Retinal pigment epithelial cell (primary cell): Measurements from ENCODE around the gene PRKG1.
"Not testable (repeated sequence)": the region's sequence is repeated elsewhere in the genome, so short reads cannot be mapped to it uniquely, and the experiment has no call there.

Experiments
- DNase-seq: peaks from one replicate; pipeline ENCODE4 v3.0.0-alpha.2; 2010; ENCODE audit warnings: low read depth
- H3K4me3 ChIP-seq: 2 replicates; pipeline ENCODE4 v1.5.1; 2011; ENCODE audit warnings: mild to moderate bottlenecking, low read length, control low read depth, moderate library complexity
- CTCF ChIP-seq: conservative IDR thresholded peaks from 2 replicates; pipeline ENCODE4 v1.5.1; 2011; ENCODE audit warnings: low read depth, low read length, control low read depth, inconsistent platforms

The PRKG1 gene

DNA sequence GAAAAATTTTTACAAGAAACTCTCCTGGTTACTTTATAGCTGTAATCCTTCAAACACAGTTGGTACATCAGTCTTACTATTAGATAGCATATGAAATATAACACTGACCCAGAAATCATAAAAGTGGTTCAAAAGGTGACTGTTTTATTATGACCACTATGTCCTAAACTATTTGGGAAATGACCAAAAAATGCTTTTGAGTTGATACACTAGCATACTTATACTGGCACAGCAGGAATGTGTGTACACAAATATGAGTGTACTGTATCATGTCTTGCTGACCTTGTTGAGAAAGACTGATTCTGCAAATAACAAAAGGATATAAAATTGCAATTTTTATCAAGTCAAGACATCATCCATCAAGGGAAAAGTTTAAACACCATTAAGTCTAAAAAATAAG, 600.8 kb downstream of the PRKG1 start:
- no peak overlapping the region for H3K4me3 ChIP-seq
- no peak for TF ChIP-seq CTCF
- DNase-seq, result no peak

DNA sequence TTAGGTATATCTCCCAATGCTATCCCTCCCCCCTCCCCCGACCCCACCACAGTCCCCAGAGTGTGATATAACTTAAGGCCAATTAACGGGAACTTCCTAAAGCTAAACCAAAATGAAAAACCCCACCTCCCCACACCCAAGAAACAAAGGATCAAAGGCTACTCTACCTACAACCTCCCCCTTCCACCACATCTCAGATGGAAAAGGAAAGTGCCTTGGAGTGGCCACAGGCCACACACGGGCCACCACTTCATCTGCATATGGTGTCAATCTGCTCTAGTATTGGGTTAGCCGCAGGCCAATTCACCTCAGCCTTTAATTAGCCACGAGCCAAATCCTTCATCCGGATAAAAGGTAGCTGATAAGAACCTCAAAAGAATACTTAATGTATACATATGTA, 605.6 kb downstream of the PRKG1 start:
- no peak overlapping the region for H3K4me3 ChIP-seq
- no peak for TF ChIP-seq CTCF
- DNase-seq, result no peak

DNA sequence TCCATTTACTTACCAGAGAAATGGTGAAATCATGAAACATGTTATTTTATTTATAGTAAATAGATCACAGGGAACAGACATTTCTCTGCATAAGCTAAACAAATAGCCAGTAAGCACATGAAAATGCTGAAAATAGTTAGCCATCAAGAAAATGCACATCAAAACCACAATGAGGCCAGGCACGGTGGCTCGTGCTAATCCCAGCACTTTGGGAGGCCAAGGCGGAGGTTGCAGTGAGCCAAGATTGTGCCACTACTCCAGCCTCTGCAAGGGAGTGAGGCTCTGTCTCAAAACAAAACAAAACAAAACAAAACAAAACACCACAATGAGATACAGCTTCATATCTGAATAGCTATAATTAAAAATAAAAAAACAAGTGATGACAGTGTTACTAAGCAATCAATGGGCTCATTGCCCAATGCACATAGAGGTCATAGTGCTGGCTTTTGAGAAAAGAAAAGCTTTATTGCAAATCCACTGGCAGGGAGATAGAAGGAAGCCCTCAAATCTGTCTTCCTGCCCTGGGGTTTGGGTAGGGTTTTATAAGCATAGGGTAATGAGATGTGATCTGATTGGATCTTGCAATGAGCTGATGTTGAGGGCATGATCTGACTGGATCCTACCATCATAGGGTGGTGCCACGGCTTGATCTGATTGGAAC, 608.9 kb downstream of the PRKG1 start:
- TF ChIP-seq CTCF, result no peak

GRCh38 chr10:51685768-51686167, 611.5 kb downstream of the PRKG1 start:
- TF ChIP-seq CTCF, result no peak
- peak; percentile 42 for DNase-seq
- no peak overlapping the region for H3K4me3 ChIP-seq

More for the DNA sequence above, 608.9 kb downstream of the PRKG1 start:
- H3K4me3 ChIP-seq, result no peak overlapping the region
- DNase-seq, result no peak

- TF ChIP-seq CTCF, result no peak
Measured at GRCh38 chr10:51687296-51687695, 613.0 kb downstream of the PRKG1 start.

GRCh38 chr10:51688826-51689225, 614.5 kb downstream of the PRKG1 start:
- not testable (repeated sequence) for DNase-seq, H3K4me3 ChIP-seq

More at GRCh38 chr10:51687296-51687695, 613.0 kb downstream of the PRKG1 start:
- no peak overlapping the region for H3K4me3 ChIP-seq
- DNase-seq, result no peak

DNA sequence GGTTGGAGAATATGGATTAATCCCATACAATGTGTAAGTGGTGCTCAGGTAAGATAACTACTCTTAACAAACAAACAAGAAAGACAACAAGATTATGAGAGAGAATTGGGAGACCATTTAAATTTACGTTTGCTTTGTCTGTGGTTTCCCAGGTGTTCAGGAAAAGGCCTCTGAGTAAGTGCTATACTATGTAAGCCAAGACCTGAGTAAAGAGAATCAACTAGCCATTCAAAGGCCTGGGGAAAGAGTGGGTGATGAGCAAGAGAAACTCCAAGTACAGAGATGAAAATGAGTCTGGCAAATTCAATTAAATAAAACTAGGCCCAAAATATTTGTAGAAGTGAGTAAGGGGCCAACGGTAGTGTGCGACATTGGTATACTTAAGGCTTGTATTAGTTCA, 615.2 kb downstream of the PRKG1 start:
- no peak for DNase-seq
- H3K4me3 ChIP-seq, result no peak overlapping the region
- TF ChIP-seq CTCF, result no peak

DNA sequence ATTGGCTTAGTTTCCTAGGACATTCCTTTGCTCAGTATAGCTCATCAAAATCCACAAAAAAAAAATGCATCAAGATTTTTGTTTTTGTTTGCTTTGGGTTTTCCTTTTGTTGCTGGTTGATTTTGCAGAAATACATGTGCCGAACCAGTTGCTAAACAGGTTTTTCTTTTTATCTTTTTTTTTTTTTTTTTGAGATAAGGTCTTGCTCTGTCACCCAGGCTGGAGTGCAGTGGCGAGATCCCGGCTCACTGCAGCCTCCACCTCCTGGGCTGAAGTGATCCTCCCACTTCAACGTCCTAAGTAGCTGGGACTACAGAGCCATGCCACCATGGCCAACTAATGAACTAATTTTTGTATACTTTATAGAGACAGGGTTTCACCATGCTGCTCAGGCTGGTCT, 616.8 kb downstream of the PRKG1 start:
- no peak for TF ChIP-seq CTCF
- H3K4me3 ChIP-seq, result no peak overlapping the region
- DNase-seq, result no peak
